Measurements from ENCODE around the gene ADARB2. TPM values are rescaled to one million over a fixed set of nuclear protein-coding genes. Genes with fewer than 3 reads are reported as not detected.
A peak's percentile ranks its signal among the peaks of the same experiment; 100 is the strongest.

Gene ADARB2
- total and polyA plus RNA-seq, 5 donors from 2014 or later = 0.27 to 2.9 (median 0.69) TPM; not detected in 1

DNA sequence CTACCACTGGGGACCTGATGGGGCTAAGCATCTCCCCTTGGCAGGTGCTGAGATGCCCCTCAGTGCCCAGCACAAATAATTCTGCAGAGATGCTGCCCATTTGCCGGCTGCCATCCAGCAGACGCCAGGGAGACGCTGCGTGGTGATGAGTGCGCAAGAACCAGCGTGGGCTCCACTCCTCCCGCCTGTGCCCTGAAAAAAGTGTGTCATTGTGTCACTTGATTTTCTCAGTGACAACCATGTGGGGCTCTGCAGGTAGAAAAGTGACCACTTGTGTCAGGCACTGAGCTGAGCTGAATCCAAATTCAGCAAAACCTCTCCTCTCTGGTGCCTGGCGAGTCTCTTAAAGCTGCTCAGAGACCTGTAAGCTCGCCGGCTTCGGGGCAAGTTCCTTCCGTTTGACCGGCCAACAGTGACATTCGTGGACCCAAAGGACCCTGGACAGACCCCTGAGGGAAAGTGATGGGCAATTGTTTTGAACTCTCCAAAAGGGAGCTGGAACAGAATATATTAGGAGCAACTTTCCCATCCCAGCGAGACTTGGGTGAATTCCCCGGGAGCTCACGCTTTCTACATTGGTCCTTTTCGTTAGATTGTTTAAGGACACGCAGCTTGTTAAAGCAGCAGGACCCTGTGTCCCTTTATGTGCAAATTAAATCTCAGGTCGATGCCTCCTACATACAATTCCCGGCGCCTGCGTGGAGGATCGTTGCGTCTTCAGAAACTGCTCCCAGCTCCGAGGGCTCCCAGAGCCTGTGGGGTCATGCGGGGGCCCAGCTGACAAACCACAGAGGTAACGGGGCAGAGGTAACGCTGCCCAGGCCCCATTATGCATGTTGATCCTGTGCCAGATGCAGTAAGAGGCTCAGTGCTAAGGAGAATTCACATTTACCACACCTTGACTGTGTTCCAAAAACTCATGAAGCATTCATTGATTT is 332.7 kb downstream of the ADARB2 start:
- H3K4me3 ChIP-seq (ENCODE audit: low read depth, low read length) = no peak overlapping the region
- Mint-ChIP-seq H3K36me3 (no peaks in the 10 kb centered on the region), H3K9me3 (peaks cover 0 to 1% (median 0%) of the 10 kb centered on the region in 7 donors), H3K4me1 (peaks cover 0 to 2% (median 0%) of the 10 kb centered on the region in 4 donors), H3K27me3 (peaks cover 5% of the 10 kb centered on the region), H3K27ac (no peak overlapping the region), H3K4me3 (no peak overlapping the region)
- ATAC-seq (ENCODE audit: low read depth in 2 of 2) (no peak), DNase-seq (no peak)
- H3K36me3 ChIP-seq (ENCODE audit: control insufficient read depth, insufficient read depth, low read length) = no peaks in the 10 kb centered on the region
- H3K9me3 ChIP-seq (ENCODE audit: control insufficient read depth in 2 of 2, low read length in 2 of 2) = no peaks in the 10 kb centered on the region
- no peak overlapping the region for H3K27ac ChIP-seq (ENCODE audit: insufficient read depth, low read length, poor library complexity, severe bottlenecking)
- no peaks in the 10 kb centered on the region for H3K27me3 ChIP-seq (ENCODE audit: control insufficient read depth, insufficient read depth, low read length)
- H3K4me1 ChIP-seq (ENCODE audit: control insufficient read depth, insufficient read depth, low read length, poor library complexity, severe bottlenecking) = no peaks in the 10 kb centered on the region

DNA sequence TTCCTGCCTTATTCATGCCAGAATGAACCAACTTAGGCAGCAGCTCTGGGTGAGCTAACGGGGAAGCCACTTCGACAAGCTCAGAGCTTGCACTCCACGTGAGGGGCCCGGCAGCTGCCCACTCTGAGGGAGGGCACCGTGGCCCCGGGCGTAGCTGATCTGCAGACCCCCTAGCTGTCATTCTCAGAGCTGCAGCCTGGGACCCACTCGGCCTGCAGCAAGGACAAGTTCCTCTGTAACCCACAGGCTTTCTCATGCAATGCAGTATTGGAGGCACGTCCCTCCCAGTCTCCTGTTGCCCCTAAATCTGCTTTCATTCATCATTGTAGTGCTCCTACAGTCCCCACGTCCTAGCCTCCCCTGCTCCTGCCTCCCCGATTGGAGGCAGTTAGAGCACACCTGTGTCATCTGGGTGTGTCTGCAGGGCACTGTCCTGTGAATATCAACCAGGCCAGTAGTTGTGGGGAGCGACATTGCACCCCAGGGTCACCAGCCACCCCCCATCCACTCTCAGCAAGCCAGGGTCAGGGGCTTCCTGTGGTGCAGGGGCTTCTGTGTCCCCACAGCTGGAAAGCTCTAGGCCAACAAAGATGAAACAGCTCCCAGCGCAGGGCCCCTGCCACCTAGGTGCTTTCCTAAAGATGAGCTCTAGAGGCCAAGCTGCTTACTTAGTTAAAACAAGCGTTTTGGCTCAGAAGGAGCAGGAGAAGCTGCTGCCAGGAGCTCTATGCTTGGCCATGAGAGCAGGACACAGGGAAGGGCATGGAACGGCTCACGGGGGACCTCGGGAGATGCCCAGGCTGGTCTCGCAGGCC is 333.6 kb downstream of the ADARB2 start:
- Histone ChIP-seq H3K36me3 (ENCODE audit: control insufficient read depth, insufficient read depth, low read length) (no peaks in the 10 kb centered on the region), H3K27me3 (ENCODE audit: control insufficient read depth, insufficient read depth, low read length) (no peaks in the 10 kb centered on the region), H3K4me3 (ENCODE audit: low read depth, low read length) (no peak overlapping the region), H3K9me3 (ENCODE audit: control insufficient read depth in 2 of 2, low read length in 2 of 2) (no peaks in the 10 kb centered on the region), H3K27ac (ENCODE audit: insufficient read depth, low read length, poor library complexity, severe bottlenecking) (no peak overlapping the region), H3K4me1 (ENCODE audit: control insufficient read depth, insufficient read depth, low read length, poor library complexity, severe bottlenecking) (no peaks in the 10 kb centered on the region)
- Mint-ChIP-seq H3K27me3 (peaks cover 5% of the 10 kb centered on the region), H3K9me3 (peaks cover 0 to 1% (median 0%) of the 10 kb centered on the region in 7 donors), H3K4me1 (peaks cover 0 to 2% (median 0%) of the 10 kb centered on the region in 4 donors), H3K27ac (no peak overlapping the region), H3K36me3 (no peaks in the 10 kb centered on the region), H3K4me3 (no peak overlapping the region)
- DNase-seq = no peak
- no peak for ATAC-seq (ENCODE audit: low read depth in 2 of 2)

DNA sequence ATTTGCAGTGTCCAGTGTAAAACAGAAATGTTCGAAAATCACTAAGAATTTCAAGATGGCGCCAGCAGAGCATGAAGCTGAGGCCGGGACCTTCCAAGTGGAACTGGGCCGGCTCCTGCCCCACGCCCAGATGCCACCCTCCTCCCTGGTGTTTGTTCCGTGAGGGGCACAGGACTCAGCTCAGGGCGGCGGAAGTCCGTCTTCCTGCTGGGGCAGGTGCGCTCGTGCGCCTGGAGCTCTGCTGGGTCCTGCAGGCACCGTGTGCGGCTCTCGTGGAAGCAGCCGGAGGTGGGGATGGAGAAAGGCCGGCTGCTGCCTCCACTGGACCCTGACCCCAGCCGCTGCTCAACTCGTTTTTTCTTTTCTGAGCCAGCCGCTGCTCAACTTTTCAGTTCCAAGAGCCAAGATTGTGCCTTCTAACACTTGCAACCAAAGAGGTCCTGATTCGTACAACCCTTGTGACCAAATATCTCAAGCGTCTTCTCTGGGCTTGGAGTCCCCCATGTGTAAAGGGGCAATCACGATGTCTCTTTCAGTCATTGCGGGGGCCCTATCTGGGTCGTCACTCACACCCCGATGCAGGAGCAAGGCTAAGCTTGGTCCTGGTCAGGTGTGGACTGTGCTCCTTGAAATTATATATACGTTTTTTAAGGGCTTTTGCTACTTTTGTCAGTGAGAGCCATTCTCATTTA is 334.4 kb downstream of the ADARB2 start:
- Histone ChIP-seq H3K4me1 (ENCODE audit: control insufficient read depth, insufficient read depth, low read length, poor library complexity, severe bottlenecking) (no peaks in the 10 kb centered on the region), H3K4me3 (ENCODE audit: low read depth, low read length) (no peak overlapping the region), H3K27me3 (ENCODE audit: control insufficient read depth, insufficient read depth, low read length) (no peaks in the 10 kb centered on the region), H3K27ac (ENCODE audit: insufficient read depth, low read length, poor library complexity, severe bottlenecking) (no peak overlapping the region), H3K36me3 (ENCODE audit: control insufficient read depth, insufficient read depth, low read length) (no peaks in the 10 kb centered on the region), H3K9me3 (ENCODE audit: control insufficient read depth in 2 of 2, low read length in 2 of 2) (no peaks in the 10 kb centered on the region)
- Mint-ChIP-seq H3K9me3 (peaks cover 0 to 1% (median 0%) of the 10 kb centered on the region in 7 donors), H3K4me3 (no peak overlapping the region), H3K27ac (no peak overlapping the region), H3K27me3 (peaks cover 5% of the 10 kb centered on the region), H3K36me3 (no peaks in the 10 kb centered on the region), H3K4me1 (peaks cover 0 to 2% (median 0%) of the 10 kb centered on the region in 4 donors)
- DNase-seq (no peak), ATAC-seq (ENCODE audit: low read depth in 2 of 2) (no peak)

DNA sequence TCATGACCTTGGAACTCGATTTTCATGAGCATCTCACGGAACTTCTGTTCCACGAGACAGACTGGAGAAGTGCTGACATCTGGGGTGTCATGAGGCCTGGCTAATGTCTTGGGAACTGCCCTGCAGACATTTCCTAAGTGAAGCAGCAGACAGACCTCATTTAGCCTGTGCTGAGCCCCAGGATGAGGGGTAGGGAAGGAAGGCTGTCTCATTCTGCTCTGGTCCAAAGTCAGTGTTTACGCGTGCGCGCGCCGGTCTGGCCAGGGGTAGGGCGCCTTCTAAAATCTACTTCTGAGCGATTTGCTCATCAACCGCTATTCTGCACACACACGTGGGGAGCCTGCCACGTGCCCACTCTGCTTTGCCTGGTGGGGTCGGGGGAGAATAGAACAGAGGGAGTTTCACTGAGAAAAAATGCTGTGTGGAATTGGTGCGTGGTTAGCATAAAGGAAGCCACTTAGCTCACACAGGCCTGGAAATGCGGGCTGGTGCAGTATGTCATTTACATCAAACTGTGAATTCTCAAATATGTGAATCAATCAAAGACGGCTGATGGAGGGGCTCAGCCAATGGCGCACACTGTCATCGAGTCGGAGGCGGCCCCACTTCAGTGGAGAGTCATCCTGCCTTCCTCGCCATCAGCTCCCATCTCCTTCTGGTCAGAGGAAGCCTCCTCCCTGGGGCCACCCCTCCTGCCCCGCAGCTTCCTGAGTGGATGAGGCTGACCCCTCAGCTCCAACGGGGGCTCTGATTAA is 335.1 kb downstream of the ADARB2 start:
- H3K4me3 Mint-ChIP-seq = no peak overlapping the region
- H3K9me3 Mint-ChIP-seq = peaks cover 0 to 1% (median 0%) of the 10 kb centered on the region in 7 donors
- H3K27ac Mint-ChIP-seq = no peak overlapping the region
- H3K27me3 Mint-ChIP-seq = peaks cover 5% of the 10 kb centered on the region
- DNase-seq (no peak), ATAC-seq (ENCODE audit: low read depth in 2 of 2) (no peak)
- H3K36me3 Mint-ChIP-seq = no peaks in the 10 kb centered on the region
- Histone ChIP-seq H3K9me3 (ENCODE audit: control insufficient read depth in 2 of 2, low read length in 2 of 2) (no peaks in the 10 kb centered on the region), H3K27ac (ENCODE audit: insufficient read depth, low read length, poor library complexity, severe bottlenecking) (no peak overlapping the region), H3K4me1 (ENCODE audit: control insufficient read depth, insufficient read depth, low read length, poor library complexity, severe bottlenecking) (no peaks in the 10 kb centered on the region), H3K36me3 (ENCODE audit: control insufficient read depth, insufficient read depth, low read length) (no peaks in the 10 kb centered on the region), H3K27me3 (ENCODE audit: control insufficient read depth, insufficient read depth, low read length) (no peaks in the 10 kb centered on the region), H3K4me3 (ENCODE audit: low read depth, low read length) (no peak overlapping the region)
- H3K4me1 Mint-ChIP-seq = peaks cover 0 to 2% (median 0%) of the 10 kb centered on the region in 4 donors

DNA sequence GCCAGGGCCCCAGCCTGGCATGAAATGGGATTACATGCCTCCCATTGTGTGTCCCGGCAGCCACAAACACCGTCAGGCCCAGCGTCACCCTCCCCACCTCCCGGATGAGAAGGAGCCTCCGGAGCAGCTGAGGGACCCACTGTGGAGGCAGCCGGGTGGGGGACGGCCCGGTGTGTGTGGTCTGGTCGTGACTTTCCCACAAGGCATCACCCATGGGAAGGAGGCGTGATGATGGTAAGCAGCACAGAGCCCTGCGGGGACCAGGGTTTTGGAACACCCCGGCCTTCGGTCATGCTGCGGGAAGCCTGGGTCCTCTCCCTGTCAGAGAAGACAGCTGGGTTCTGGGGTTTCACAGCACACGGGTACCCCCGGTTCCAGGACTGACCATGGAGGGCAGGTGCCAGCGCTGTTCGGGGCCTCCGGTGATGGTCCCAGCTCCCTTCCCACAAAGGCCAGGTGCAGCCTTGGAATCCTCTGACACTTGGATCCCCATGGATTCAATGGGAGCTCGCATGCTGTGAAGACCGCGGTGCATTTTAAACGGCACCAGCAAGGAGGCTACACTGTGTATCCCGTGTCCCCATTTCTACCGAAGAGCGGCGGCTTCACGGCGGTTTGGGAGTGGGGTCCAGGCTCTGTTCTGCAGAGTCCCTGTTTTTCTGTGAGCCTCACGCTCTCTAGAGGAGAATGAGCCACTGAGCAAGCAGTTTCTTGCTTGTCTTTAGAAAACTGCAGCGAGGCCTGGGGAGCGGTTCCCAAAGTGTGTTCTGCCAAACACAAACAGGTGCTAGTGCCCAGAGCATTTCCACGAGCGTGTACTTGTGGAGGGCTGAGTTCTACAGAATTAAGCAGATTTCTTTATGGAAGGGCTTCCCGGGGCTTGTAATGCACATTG is 336.0 kb downstream of the ADARB2 start:
- no peak for DNase-seq
- H3K36me3 Mint-ChIP-seq = no peaks in the 10 kb centered on the region

DNA sequence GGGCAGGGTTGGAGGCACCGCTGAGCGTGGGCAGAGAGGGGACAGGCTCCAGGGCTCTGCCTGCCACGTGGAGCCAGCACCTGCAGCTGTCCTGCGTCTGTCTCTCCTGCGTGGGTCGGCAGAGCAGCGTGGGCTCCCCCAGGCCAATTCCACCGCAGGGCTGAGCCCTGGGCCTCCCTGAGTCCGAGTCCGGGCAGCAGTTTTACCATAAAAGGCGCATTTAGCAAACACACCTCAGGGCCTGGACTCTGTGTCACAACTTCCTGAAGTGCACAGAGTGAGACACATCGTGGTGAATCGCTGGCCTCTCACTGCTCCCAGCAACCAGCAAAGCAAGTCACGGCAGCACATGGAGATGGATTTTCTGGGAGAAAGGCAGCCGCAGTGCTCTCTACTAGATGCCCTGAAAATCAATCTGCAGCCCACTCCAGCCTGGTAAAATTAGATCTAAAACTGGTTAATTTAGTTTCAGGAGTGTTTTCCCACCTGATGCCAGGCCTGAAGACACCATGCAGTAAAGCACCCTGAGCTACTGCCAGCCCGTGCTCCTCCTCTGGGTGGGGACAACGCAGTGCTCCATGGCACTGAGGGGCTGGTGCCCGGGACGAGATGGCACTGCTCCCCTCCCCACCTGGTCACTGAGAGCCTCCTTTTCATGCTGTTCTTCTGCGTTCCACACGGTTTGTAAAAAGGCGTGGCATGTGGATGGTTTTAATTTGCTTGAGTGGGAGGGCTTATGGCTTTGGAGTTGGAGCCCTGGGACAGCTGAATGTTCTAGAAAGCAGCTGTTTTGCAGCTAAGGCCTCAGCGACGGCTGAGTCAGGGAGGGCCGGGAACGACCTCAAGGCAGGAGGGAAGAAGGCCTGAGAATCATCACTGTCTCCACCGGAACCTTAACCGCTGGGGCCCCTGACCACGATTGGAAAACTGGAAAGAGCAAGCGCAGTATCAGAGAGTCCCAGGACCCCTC is 336.9 kb downstream of the ADARB2 start:
- H3K27ac ChIP-seq (ENCODE audit: insufficient read depth, low read length, poor library complexity, severe bottlenecking) = no peak overlapping the region
- no peaks in the 10 kb centered on the region for H3K36me3 ChIP-seq (ENCODE audit: control insufficient read depth, insufficient read depth, low read length)
- H3K4me1 ChIP-seq (ENCODE audit: control insufficient read depth, insufficient read depth, low read length, poor library complexity, severe bottlenecking) = no peaks in the 10 kb centered on the region
- no peaks in the 10 kb centered on the region for H3K27me3 ChIP-seq (ENCODE audit: control insufficient read depth, insufficient read depth, low read length)
- Mint-ChIP-seq H3K36me3 (no peaks in the 10 kb centered on the region), H3K9me3 (peaks cover 0 to 2% (median 0%) of the 10 kb centered on the region in 7 donors), H3K4me1 (peaks cover 0 to 2% (median 0%) of the 10 kb centered on the region in 4 donors), H3K27ac (peak overlapping the region in 1 of 3 donors; percentile 79), H3K27me3 (no peaks in the 10 kb centered on the region), H3K4me3 (no peak overlapping the region)
- H3K9me3 ChIP-seq (ENCODE audit: control insufficient read depth in 2 of 2, low read length in 2 of 2) = no peaks in the 10 kb centered on the region
- DNase-seq (no peak), ATAC-seq (ENCODE audit: low read depth in 2 of 2) (no peak)
- no peak overlapping the region for H3K4me3 ChIP-seq (ENCODE audit: low read depth, low read length)

More for the DNA sequence above, 336.0 kb downstream of the ADARB2 start:
- Histone ChIP-seq H3K4me1 (ENCODE audit: control insufficient read depth, insufficient read depth, low read length, poor library complexity, severe bottlenecking) (no peaks in the 10 kb centered on the region), H3K27me3 (ENCODE audit: control insufficient read depth, insufficient read depth, low read length) (no peaks in the 10 kb centered on the region), H3K9me3 (ENCODE audit: control insufficient read depth in 2 of 2, low read length in 2 of 2) (no peaks in the 10 kb centered on the region), H3K27ac (ENCODE audit: insufficient read depth, low read length, poor library complexity, severe bottlenecking) (no peak overlapping the region), H3K4me3 (ENCODE audit: low read depth, low read length) (no peak overlapping the region), H3K36me3 (ENCODE audit: control insufficient read depth, insufficient read depth, low read length) (no peaks in the 10 kb centered on the region)
- peaks cover 5% of the 10 kb centered on the region for H3K27me3 Mint-ChIP-seq
- peaks cover 0 to 1% (median 0%) of the 10 kb centered on the region in 7 donors for H3K9me3 Mint-ChIP-seq
- peaks cover 0 to 2% (median 0%) of the 10 kb centered on the region in 4 donors for H3K4me1 Mint-ChIP-seq
- ATAC-seq (ENCODE audit: low read depth in 2 of 2) = no peak
- peak overlapping the region in 1 of 3 donors; percentile 79 for H3K27ac Mint-ChIP-seq
- H3K4me3 Mint-ChIP-seq = no peak overlapping the region
